Stomach (tissue), 4 donors: Measurements from ENCODE around the gene KRTAP19-6.

ENCODE experiments used
- CTCF ChIP-seq, 7 experiments: fragments of 450-650 bp in 4 of 7; fragments of 200-600 bp in 3 of 7; sonication (generic) in 3 of 7; IDR thresholded peaks; one replicate each; pipeline ENCODE4 v1.5.1; 2016 to 2019; ENCODE audit warnings: antibody characterized with exemption in 7 of 7, control low read depth in 2 of 7, mild to moderate bottlenecking in 1 of 7
- POLR2A ChIP-seq, 4 donors: fragments of 450-650 bp; IDR thresholded peaks; one replicate each; pipeline ENCODE4 v1.6.1; 2016; ENCODE audit warnings: antibody characterized with exemption in 4 of 4, control low read depth in 2 of 4, mild to moderate bottlenecking in 1 of 4, moderate library complexity in 1 of 4

- TF ChIP-seq CTCF (IDR thresholded peaks at IDR 0.05) (no peak), POLR2A (IDR thresholded peaks at IDR 0.05) (no peak)
Measured at GRCh38 chr21:30497065-30497464, 44.6 kb downstream of the KRTAP19-6 start, which contains the start of gene KRTAP19-4.
